ENCODE results near the gene FBXL3. TPM values are rescaled to one million over a fixed set of nuclear protein-coding genes. Genes with fewer than 3 reads are reported as not detected.
"Not testable (repeated sequence)": the region's sequence is repeated elsewhere in the genome, so short reads cannot be mapped to it uniquely, and the experiment has no call there.

Gene FBXL3
- total RNA-seq, 1 donor from 2014 or later: 43.0 TPM

DNA sequence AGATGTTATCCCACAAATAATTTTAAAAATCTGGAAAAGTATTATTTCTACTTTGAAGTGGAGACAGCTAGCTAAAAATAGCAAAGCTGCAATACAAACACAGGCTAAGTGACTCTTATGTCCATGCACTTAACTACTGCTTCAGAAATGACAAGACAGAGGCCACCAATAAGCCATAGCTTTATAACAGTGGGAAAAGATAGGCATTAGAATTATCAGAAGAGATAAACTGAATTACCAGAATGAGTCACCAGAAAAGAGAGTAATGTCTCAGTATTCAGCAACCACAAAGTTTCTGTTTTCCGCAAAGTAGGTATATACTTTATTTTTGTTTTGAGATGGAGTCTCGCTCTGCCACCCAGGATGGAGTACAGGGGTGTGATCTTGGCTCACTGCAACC is 17.9 kb downstream of the FBXL3 start:
- Mint-ChIP-seq H3K4me3 (ENCODE audit: unreplicated experiment) (no peak overlapping the region), H3K36me3 (ENCODE audit: unreplicated experiment) (peaks cover 52% of the 10 kb centered on the region), H3K4me1 (ENCODE audit: unreplicated experiment) (peaks cover 2% of the 10 kb centered on the region), H3K27ac (ENCODE audit: unreplicated experiment) (no peak overlapping the region), H3K27me3 (ENCODE audit: unreplicated experiment) (no peaks in the 10 kb centered on the region), H3K9me3 (ENCODE audit: unreplicated experiment) (no peaks in the 10 kb centered on the region)
- TF ChIP-seq, protein P1, sequence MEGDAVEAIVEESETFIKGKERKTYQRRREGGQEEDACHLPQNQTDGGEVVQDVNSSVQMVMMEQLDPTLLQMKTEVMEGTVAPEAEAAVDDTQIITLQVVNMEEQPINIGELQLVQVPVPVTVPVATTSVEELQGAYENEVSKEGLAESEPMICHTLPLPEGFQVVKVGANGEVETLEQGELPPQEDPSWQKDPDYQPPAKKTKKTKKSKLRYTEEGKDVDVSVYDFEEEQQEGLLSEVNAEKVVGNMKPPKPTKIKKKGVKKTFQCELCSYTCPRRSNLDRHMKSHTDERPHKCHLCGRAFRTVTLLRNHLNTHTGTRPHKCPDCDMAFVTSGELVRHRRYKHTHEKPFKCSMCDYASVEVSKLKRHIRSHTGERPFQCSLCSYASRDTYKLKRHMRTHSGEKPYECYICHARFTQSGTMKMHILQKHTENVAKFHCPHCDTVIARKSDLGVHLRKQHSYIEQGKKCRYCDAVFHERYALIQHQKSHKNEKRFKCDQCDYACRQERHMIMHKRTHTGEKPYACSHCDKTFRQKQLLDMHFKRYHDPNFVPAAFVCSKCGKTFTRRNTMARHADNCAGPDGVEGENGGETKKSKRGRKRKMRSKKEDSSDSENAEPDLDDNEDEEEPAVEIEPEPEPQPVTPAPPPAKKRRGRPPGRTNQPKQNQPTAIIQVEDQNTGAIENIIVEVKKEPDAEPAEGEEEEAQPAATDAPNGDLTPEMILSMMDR (IDR thresholded peaks at IDR 0.05): no peak
- DNase-seq (ENCODE audit: extremely low spot score, unreplicated experiment): no peak

DNA sequence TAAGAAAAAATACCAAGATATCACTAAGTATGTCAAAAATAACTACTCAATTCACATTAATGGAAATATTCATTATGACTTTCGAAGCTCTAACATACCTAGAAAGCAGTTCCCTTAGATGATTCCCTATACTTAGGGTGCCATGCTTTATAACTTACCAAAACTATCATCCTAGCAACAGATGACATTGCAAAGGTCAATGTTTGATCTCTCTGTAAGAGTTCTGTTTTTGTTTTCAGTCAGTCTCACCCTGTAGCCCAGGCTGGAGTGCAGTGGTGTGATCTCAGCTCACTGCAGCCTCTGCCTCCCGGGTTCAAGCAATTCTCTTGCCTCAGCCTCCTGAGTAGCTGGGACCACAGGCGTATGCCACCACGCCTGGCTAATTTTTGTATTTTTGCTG is 18.6 kb downstream of the FBXL3 start:
- not testable (repeated sequence) for H3K27me3 Mint-ChIP-seq (ENCODE audit: unreplicated experiment); H3K27ac Mint-ChIP-seq (ENCODE audit: unreplicated experiment); H3K4me3 Mint-ChIP-seq (ENCODE audit: unreplicated experiment); H3K9me3 Mint-ChIP-seq (ENCODE audit: unreplicated experiment); H3K4me1 Mint-ChIP-seq (ENCODE audit: unreplicated experiment); DNase-seq (ENCODE audit: extremely low spot score, unreplicated experiment)
- peaks cover 47% of the 10 kb centered on the region for H3K36me3 Mint-ChIP-seq (ENCODE audit: unreplicated experiment)

DNA sequence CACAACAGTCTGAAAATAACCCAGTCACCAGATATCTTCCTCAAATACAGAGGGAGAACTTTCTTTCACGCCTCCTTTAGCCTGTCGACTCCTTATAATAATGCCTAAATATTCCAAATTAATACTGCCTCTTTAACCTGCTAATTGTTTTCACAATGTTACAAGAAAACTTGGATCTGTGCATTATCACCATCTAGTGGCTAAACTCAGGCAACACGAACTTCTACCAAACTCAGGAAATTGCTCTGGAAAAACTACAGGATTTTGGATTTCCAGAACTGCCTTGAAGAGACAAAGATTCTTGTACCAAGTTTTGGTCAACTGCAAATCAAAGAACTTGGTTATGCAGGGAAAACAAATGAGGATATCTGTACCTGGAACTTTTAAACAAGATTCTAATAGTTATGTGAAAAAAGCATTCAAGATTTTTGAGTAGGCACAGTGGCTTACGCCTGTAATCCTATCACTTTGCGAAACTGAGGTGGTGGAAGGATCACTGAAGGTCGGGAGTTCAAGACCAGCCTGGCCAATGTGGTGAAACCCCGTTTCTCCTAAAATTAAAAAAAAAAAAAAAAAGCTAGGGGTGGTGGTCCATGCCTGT is 24.3 kb downstream of the FBXL3 start:
- Mint-ChIP-seq H3K27me3 (ENCODE audit: unreplicated experiment) (no peaks in the 10 kb centered on the region), H3K9me3 (ENCODE audit: unreplicated experiment) (no peaks in the 10 kb centered on the region), H3K27ac (ENCODE audit: unreplicated experiment) (no peak overlapping the region), H3K36me3 (ENCODE audit: unreplicated experiment) (peaks cover 37% of the 10 kb centered on the region), H3K4me3 (ENCODE audit: unreplicated experiment) (no peak overlapping the region), H3K4me1 (ENCODE audit: unreplicated experiment) (peaks cover 2% of the 10 kb centered on the region)
- TF ChIP-seq, protein P1 (IDR thresholded peaks at IDR 0.05): peak; percentile 68
- DNase-seq (ENCODE audit: extremely low spot score, unreplicated experiment): no peak

DNA sequence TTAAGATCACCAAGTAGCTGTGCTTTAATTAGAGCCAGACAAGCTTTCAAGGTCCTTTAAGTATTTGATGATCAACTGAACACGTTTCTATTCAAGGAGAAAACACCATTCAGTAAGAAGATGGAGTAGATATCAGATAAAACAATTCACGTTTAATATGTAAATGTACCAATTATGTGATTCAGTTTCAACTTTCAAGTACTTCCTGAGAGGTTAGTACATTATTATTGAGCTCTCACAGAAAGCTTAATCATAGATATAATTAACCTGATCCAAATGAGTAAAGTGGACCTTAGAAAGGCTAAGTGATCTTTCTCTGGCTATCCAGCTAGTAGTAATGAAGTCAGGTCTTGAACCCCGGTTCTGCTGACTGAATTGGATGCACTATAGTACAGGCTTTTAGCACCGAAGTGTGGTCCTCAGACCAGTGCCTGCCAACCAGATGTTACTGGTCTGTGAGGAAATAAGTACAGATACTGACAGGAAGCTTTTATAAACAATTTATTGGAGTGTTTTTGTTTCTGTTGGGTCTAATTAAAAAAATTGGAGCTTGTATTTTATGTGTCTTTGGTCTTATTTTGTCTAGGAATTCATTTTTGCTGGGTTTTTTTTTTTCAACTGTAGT is 24.9 kb downstream of the FBXL3 start:
- no peak for DNase-seq (ENCODE audit: extremely low spot score, unreplicated experiment)
- H3K27ac Mint-ChIP-seq (ENCODE audit: unreplicated experiment): no peak overlapping the region
- no peak overlapping the region for H3K4me3 Mint-ChIP-seq (ENCODE audit: unreplicated experiment)
- peaks cover 37% of the 10 kb centered on the region for H3K36me3 Mint-ChIP-seq (ENCODE audit: unreplicated experiment)
- TF ChIP-seq, protein P1 (IDR thresholded peaks at IDR 0.05): no peak
- H3K4me1 Mint-ChIP-seq (ENCODE audit: unreplicated experiment): peaks cover 2% of the 10 kb centered on the region
- H3K9me3 Mint-ChIP-seq (ENCODE audit: unreplicated experiment): no peaks in the 10 kb centered on the region
- no peaks in the 10 kb centered on the region for H3K27me3 Mint-ChIP-seq (ENCODE audit: unreplicated experiment)

DNA sequence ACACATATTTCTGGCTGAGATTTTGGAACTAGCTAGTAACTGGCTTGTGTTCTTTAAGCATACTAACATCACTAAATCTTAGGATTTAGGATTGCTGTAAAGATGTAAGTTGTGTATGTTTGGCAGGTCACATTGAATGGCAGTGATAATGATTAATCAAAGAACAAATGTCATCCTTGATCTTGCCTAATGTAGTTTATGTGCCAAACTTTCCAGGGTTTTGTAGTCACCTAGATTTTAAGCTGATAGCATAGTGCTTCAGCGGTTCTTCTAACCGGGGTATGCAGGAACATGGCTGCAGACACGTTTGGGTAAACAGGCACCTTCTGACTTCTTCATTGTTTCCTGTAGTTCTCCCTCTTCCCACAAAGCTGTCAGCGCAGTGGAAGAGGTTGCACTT is 25.4 kb downstream of the FBXL3 start:
- Mint-ChIP-seq H3K27me3 (ENCODE audit: unreplicated experiment) (no peaks in the 10 kb centered on the region), H3K9me3 (ENCODE audit: unreplicated experiment) (no peaks in the 10 kb centered on the region), H3K4me1 (ENCODE audit: unreplicated experiment) (peaks cover 2% of the 10 kb centered on the region), H3K27ac (ENCODE audit: unreplicated experiment) (no peak overlapping the region), H3K36me3 (ENCODE audit: unreplicated experiment) (peaks cover 40% of the 10 kb centered on the region), H3K4me3 (ENCODE audit: unreplicated experiment) (no peak overlapping the region)
- DNase-seq (ENCODE audit: extremely low spot score, unreplicated experiment): no peak
- TF ChIP-seq, protein P1 (IDR thresholded peaks at IDR 0.05): no peak

All from osteocyte (in vitro differentiated cells).